Vagina (tissue), 2 donors: Measurements from ENCODE around the gene PBRM1. TPM values are rescaled to one million over a fixed set of nuclear protein-coding genes. Genes with fewer than 3 reads are reported as not detected.

Experiments used
- DNase-seq, 2 donors: peaks; one replicate each; pipeline ENCODE4 v3.0.0-alpha.2; 2017; ENCODE audit errors: extremely low spot score in 2 of 2
- H3K27ac ChIP-seq: fragments of 200-600 bp; sonication (generic); one replicate; pipeline ENCODE4 v1.5.1; 2019
- H3K27me3 ChIP-seq: fragments of 200-600 bp; sonication (generic); one replicate; pipeline ENCODE4 v1.5.1; 2019
- H3K36me3 ChIP-seq, 2 donors: fragments of 200-600 bp; sonication (generic); one replicate each; pipeline ENCODE4 v1.5.1; 2017 to 2019
- H3K4me1 ChIP-seq: fragments of 200-600 bp; sonication (generic); one replicate; pipeline ENCODE4 v1.5.1; 2019
- H3K4me3 ChIP-seq, 2 donors: fragments of 200-600 bp; sonication (generic); 1 replicate in 1 of 2; 2 replicates in 1 of 2; pipeline ENCODE4 v1.5.1; 2016 to 2019
- H3K9me3 ChIP-seq: fragments of 200-600 bp; sonication (generic); one replicate; pipeline ENCODE4 v1.5.1; 2019
- POLR2A ChIP-seq, 2 donors: fragments of 450-650 bp; IDR thresholded peaks; one replicate each; pipeline ENCODE4 v1.6.1; 2017; ENCODE audit warnings: antibody characterized with exemption in 2 of 2, mild to moderate bottlenecking in 2 of 2, moderate library complexity in 2 of 2
- POLR2AphosphoS5 ChIP-seq, 2 donors: sonication (generic); formaldehyde crosslinking; IDR thresholded peaks; one replicate each; pipeline ENCODE4 v1.9.0; 2017; ENCODE audit warnings: antibody characterized with exemption in 2 of 2, mild to moderate bottlenecking in 2 of 2, low read depth in 1 of 2; ENCODE audit not compliant: insufficient read depth in 1 of 2
- intact Hi-C: fragments of 100-400 bp; cut with DNase I; formaldehyde crosslinking; loops from one replicate; pipeline ENCODE4 v1.15.1; 2023
- total RNA-seq: library from RNA; depleted of rRNA; stranded (reverse); fragments of >200 nt; gene quantifications from one replicate; pipeline ENCODE4 v1.2.3, GENCODE V29; 2016
- TF ChIP-seq, protein P1 (sequence below), 3 experiments: fragments of 450-650 bp in 2 of 3; fragments of 200-600 bp in 1 of 3; sonication (generic) in 1 of 3; IDR thresholded peaks; one replicate each; pipeline ENCODE4 v1.5.1; 2017 to 2019; ENCODE audit warnings: antibody characterized with exemption in 3 of 3, mild to moderate bottlenecking in 2 of 3, moderate library complexity in 2 of 3

Gene PBRM1
- total RNA-seq, 1 donor from 2014 or later = 64.6 TPM

DNA sequence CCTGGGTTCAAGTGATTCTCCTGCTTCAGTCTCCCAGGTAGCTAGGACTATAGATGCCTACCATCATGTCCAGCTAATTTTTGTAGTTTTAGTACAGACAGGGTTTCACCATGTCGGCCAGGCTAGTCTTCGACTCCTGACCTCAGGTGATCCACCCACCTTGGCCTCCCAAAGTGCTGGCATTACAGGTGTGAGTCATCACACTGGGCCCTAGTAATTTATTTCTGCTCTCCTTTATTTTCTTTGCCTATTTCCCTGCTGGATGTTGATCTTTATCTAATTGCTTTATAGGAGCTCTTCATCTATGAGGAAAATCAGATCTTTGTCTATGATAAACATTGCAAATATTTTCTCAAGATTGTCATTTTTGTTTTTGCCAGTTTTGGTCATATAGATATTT lies 117.6 kb downstream of the PBRM1 start:
- DNase-seq = no peak
- peaks cover 0 to 30% of the 10 kb centered on the region in 2 donors for H3K36me3 ChIP-seq

DNA sequence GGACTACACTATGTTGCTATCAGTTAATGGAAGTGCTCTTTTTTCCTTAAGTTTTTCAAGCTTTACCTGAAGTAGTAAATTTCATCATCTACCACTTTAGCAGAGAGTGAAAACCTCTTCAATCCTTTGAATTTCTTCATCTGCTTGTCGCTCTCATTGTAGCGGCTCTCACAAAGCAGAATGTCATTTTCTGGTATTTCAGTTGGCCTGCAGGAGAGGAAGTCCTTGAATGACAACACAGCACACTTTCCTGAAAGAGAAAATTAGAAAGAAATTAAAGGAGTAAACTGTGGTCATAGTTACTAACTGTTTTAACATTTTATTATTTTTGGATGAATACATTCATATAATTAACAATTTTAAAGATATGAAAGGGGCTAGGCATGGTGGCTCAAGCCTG lies 121.7 kb downstream of the PBRM1 start:
- no peaks in the 10 kb centered on the region for H3K9me3 ChIP-seq
- H3K27ac ChIP-seq = no peak overlapping the region
- TF ChIP-seq POLR2AphosphoS5 (IDR thresholded peaks at IDR 0.05; ENCODE audit: insufficient read depth in 1 of 2, low read depth in 1 of 2) = no peak
- TF ChIP-seq, protein P1, sequence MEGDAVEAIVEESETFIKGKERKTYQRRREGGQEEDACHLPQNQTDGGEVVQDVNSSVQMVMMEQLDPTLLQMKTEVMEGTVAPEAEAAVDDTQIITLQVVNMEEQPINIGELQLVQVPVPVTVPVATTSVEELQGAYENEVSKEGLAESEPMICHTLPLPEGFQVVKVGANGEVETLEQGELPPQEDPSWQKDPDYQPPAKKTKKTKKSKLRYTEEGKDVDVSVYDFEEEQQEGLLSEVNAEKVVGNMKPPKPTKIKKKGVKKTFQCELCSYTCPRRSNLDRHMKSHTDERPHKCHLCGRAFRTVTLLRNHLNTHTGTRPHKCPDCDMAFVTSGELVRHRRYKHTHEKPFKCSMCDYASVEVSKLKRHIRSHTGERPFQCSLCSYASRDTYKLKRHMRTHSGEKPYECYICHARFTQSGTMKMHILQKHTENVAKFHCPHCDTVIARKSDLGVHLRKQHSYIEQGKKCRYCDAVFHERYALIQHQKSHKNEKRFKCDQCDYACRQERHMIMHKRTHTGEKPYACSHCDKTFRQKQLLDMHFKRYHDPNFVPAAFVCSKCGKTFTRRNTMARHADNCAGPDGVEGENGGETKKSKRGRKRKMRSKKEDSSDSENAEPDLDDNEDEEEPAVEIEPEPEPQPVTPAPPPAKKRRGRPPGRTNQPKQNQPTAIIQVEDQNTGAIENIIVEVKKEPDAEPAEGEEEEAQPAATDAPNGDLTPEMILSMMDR (IDR thresholded peaks at IDR 0.05) = no peak
- no peak for TF ChIP-seq POLR2A (IDR thresholded peaks at IDR 0.05)
- H3K4me3 ChIP-seq = no peak overlapping the region
- H3K27me3 ChIP-seq = no peaks in the 10 kb centered on the region
- H3K4me1 ChIP-seq = no peaks in the 10 kb centered on the region
- H3K36me3 ChIP-seq = peaks cover 0 to 48% of the 10 kb centered on the region in 2 donors
- intact Hi-C loops = no loop called here
- DNase-seq = no peak

More for the DNA sequence above, 117.6 kb downstream of the PBRM1 start:
- Histone ChIP-seq H3K4me3 (no peak overlapping the region), H3K27me3 (no peaks in the 10 kb centered on the region), H3K4me1 (no peaks in the 10 kb centered on the region), H3K27ac (no peak overlapping the region), H3K9me3 (no peaks in the 10 kb centered on the region)
- intact Hi-C loops = no loop called here
- TF ChIP-seq POLR2A (IDR thresholded peaks at IDR 0.05) (no peak), POLR2AphosphoS5 (IDR thresholded peaks at IDR 0.05; ENCODE audit: insufficient read depth in 1 of 2, low read depth in 1 of 2) (no peak)
- TF ChIP-seq, protein P1 (IDR thresholded peaks at IDR 0.05) = no peak

DNA sequence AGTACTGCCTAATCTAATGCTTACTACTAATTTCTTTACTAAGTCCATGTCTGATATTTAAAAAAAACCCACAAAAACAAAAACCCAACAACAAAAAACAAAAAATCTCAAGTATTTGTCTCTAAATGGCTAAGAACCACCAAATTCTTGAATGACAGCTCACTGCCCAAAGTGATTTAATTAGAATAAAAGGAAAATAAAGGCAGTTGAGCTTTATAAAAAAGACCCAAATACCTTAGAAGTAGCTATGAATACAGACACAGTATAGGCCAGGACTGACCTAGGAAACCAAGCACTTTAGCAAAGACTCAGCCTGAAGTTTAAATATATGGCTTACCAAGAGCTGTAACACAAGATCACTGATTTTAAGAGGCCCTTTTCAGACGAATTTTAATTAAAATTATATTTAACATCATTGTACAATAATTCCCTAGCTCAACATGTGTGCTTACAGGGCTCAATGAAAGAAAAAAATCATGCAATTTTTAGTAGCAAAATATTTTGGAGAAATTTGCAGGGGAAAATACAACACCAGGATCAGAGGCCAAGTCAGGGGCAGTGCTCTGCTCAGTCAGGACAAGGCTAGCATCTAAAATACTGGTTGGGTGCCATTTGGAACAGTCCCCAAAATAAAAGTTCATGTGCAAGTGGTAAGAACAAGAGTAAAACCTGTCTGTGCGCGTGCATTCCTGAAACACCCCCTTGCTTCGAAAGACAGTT lies 124.5 kb downstream of the PBRM1 start:
- TF ChIP-seq, protein P1 (IDR thresholded peaks at IDR 0.05) = no peak
- TF ChIP-seq POLR2A (IDR thresholded peaks at IDR 0.05) = no peak
- no peak for TF ChIP-seq POLR2AphosphoS5 (IDR thresholded peaks at IDR 0.05; ENCODE audit: insufficient read depth in 1 of 2, low read depth in 1 of 2)
- no peak for DNase-seq
- H3K4me1 ChIP-seq = no peaks in the 10 kb centered on the region
- H3K4me3 ChIP-seq = no peak overlapping the region
- intact Hi-C loops = no loop called here
- H3K36me3 ChIP-seq = peaks cover 0 to 61% of the 10 kb centered on the region in 2 donors
- no peaks in the 10 kb centered on the region for H3K27me3 ChIP-seq
- no peak overlapping the region for H3K27ac ChIP-seq
- H3K9me3 ChIP-seq = no peaks in the 10 kb centered on the region

DNA sequence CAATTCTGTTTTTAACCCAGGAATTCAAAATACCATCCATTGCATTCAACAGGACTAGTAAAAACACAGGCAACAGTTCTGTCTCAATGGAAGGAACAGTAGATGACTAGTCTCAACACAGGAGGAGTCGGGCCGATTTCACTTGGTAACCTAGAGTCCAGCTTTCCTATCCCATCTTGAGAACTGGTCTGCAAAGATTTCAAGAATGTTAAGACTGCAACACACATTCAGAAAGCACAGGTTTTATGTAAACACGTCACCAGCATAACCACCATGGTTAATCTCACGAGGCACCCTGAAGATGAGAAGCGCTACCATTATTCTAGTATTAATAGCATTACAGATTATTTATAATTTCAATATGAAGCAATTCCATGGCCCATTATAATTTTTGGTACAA lies 127.3 kb downstream of the PBRM1 start:
- no peak overlapping the region for H3K4me3 ChIP-seq

More for the DNA sequence above, 127.3 kb downstream of the PBRM1 start:
- no peaks in the 10 kb centered on the region for H3K9me3 ChIP-seq
- no peak for DNase-seq
- TF ChIP-seq, protein P1 (IDR thresholded peaks at IDR 0.05) = no peak
- TF ChIP-seq POLR2A (IDR thresholded peaks at IDR 0.05) (no peak), POLR2AphosphoS5 (IDR thresholded peaks at IDR 0.05; ENCODE audit: insufficient read depth in 1 of 2, low read depth in 1 of 2) (no peak)
- peaks cover 0 to 67% of the 10 kb centered on the region in 2 donors for H3K36me3 ChIP-seq
- intact Hi-C loops = no loop called here
- H3K4me1 ChIP-seq = no peaks in the 10 kb centered on the region
- no peaks in the 10 kb centered on the region for H3K27me3 ChIP-seq
- H3K27ac ChIP-seq = no peak overlapping the region
